ENCODE data around the gene TMEM35A. TPM values are rescaled to one million over a fixed set of nuclear protein-coding genes. Genes with fewer than 3 reads are reported as not detected.
A peak's percentile ranks its signal among the peaks of the same experiment; 100 is the strongest.

Gene TMEM35A
- total RNA-seq, 2 donors from 2014 or later = 0.68 to 7.7 TPM

DNA sequence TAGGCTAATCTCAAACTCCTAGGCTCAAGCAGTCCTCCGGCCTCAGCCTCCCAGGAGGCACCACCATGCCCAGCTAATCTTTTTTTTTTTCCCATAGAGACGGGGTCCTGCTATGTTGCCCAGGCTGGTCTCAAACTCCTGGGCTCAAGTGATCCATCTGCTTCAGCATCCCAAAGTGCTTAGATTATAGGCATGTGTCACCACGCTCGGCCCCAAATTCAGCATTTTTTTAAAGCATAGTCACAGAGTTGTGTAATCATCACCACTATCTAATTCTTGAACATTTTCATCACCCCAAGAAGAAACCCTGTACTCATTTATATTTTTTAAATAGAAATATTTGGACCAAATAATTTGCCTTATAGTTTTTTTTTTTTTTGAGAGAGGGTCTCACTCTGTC is 29.6 kb downstream of the TMEM35A start:
- no peak overlapping the region for H3K4me3 ChIP-seq

DNA sequence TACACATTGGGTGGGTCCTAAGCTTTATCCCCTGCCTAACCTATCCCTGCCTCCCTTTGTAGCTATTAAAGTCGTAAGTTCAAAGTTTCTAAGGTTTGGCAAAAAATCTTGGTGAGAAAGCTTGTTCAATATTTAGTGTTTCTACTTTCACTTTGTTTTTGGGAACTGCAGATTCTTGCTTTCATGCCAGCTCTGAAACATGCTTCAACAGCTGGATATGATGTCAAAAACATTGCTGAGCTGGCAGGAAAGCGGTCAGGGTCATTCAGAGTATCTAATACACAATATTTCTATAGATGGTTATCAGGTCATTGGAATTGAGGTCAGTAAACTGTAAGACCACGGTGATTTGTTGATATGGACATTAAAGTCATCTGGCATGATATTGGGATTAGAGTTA is 39.0 kb downstream of the TMEM35A start:
- Histone ChIP-seq H3K36me3 (no peaks in the 10 kb centered on the region), H3K27ac (no peak overlapping the region), H3K9me3 (no peaks in the 10 kb centered on the region), H3K4me1 (ENCODE audit: control insufficient read depth in 1 of 2, low read depth in 2 of 2) (no peaks in the 10 kb centered on the region), H3K4me3 (peak overlapping the region; percentile 23), H3K27me3 (replicated peaks; ENCODE audit: insufficient read depth) (no peaks in the 10 kb centered on the region)
- DNase-seq (ENCODE audit: low spot score) = no peak
- TF ChIP-seq, protein P1, sequence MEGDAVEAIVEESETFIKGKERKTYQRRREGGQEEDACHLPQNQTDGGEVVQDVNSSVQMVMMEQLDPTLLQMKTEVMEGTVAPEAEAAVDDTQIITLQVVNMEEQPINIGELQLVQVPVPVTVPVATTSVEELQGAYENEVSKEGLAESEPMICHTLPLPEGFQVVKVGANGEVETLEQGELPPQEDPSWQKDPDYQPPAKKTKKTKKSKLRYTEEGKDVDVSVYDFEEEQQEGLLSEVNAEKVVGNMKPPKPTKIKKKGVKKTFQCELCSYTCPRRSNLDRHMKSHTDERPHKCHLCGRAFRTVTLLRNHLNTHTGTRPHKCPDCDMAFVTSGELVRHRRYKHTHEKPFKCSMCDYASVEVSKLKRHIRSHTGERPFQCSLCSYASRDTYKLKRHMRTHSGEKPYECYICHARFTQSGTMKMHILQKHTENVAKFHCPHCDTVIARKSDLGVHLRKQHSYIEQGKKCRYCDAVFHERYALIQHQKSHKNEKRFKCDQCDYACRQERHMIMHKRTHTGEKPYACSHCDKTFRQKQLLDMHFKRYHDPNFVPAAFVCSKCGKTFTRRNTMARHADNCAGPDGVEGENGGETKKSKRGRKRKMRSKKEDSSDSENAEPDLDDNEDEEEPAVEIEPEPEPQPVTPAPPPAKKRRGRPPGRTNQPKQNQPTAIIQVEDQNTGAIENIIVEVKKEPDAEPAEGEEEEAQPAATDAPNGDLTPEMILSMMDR (IDR thresholded peaks at IDR 0.05) = no peak
- ATAC-seq (ENCODE audit: insufficient number of reproducible peaks, low FRiP score, low read depth) = no peak

More for the DNA sequence above, 29.6 kb downstream of the TMEM35A start:
- ATAC-seq (ENCODE audit: insufficient number of reproducible peaks, low FRiP score, low read depth) (no peak), DNase-seq (ENCODE audit: low spot score) (no peak)
- Histone ChIP-seq H3K27me3 (replicated peaks; ENCODE audit: insufficient read depth) (no peaks in the 10 kb centered on the region), H3K9me3 (no peaks in the 10 kb centered on the region), H3K36me3 (no peaks in the 10 kb centered on the region), H3K27ac (no peak overlapping the region), H3K4me1 (ENCODE audit: control insufficient read depth in 1 of 2, low read depth in 2 of 2) (no peaks in the 10 kb centered on the region)
- TF ChIP-seq, protein P1 (IDR thresholded peaks at IDR 0.05) = no peak

DNA sequence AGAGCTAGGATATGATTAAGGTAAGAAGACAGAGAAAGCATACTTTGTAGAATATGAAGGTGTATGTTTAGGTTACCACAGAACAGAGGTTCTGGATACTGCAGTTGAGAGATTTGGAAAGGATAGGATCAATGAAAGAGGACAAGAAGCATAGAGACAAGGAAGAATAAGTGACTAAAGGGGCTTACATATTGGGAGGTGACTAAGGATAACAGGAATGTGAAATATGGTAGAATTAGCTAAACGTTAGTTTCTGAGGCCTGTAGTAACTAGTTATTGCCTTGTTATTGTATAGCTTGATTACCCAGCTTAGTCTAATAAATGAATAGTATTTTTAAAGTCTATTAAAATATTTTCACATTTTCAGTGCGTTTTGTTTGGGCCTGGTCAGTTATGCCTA is 57.6 kb downstream of the TMEM35A start:
- TF ChIP-seq, protein P1 (IDR thresholded peaks at IDR 0.05) = no peak
- H3K4me1 ChIP-seq (ENCODE audit: control insufficient read depth in 1 of 2, low read depth in 2 of 2) = no peaks in the 10 kb centered on the region
- no peaks in the 10 kb centered on the region for H3K9me3 ChIP-seq
- H3K4me3 ChIP-seq = no peak overlapping the region
- H3K27me3 ChIP-seq (replicated peaks; ENCODE audit: insufficient read depth) = no peaks in the 10 kb centered on the region
- ATAC-seq (ENCODE audit: insufficient number of reproducible peaks, low FRiP score, low read depth) (no peak), DNase-seq (ENCODE audit: low spot score) (no peak)
- no peak overlapping the region for H3K27ac ChIP-seq
- no peaks in the 10 kb centered on the region for H3K36me3 ChIP-seq

Other genes starting within 250 kb of the TMEM35A start
- not detected for gene NOX1, start 204.5 kb upstream of the TMEM35A start, total RNA-seq
- 1 to 10 TPM in 1 of 2 donors, under 1 TPM in 1; 0.14 to 1.6 TPM for gene XKRX, start 150.0 kb upstream of the TMEM35A start, total RNA-seq
- not detected for gene ARL13A, start 109.2 kb upstream of the TMEM35A start, total RNA-seq
- 10 to 100 TPM; 16.1 to 20.5 TPM for gene TRMT2B, start 26.8 kb upstream of the TMEM35A start, total RNA-seq
- 1 to 10 TPM; 2.2 to 2.4 TPM for gene CENPI, start 19.3 kb downstream of the TMEM35A start, total RNA-seq
- gene DRP2, start 140.9 kb downstream of the TMEM35A start, total RNA-seq = under 1 TPM; 0.14 to 0.99 TPM
- not detected for gene TAF7L, start 212.5 kb downstream of the TMEM35A start, total RNA-seq

All from thoracic aorta (tissue), 2 donors.